H9 (cell line): Measurements from ENCODE around the gene CLK3. TPM values are rescaled to one million over a fixed set of nuclear protein-coding genes. Genes with fewer than 3 reads are reported as not detected.

Experiments
- DNase-seq: peaks from one replicate; pipeline ENCODE4 v3.0.0-alpha.2; 2017
- H2AFZ ChIP-seq: one replicate; pipeline ENCODE4 v1.6.1; 2013; ENCODE audit warnings: mild to moderate bottlenecking, low read length, control low read depth, moderate library complexity
- H2AK5ac ChIP-seq: 2 replicates; pipeline ENCODE4 v1.6.1; 2013; ENCODE audit warnings: low read length, control low read depth, mixed read lengths; ENCODE audit not compliant: insufficient read length
- H2BK120ac ChIP-seq: one replicate; pipeline ENCODE4 v1.6.1; 2013; ENCODE audit warnings: low read depth, mild to moderate bottlenecking, low read length, control low read depth, inconsistent platforms; ENCODE audit not compliant: poor library complexity, severe bottlenecking
- H2BK12ac ChIP-seq: 2 replicates; pipeline ENCODE4 v1.6.1; 2013; ENCODE audit warnings: low read length, control low read depth, mixed read lengths, low read depth; ENCODE audit not compliant: insufficient read length
- H2BK15ac ChIP-seq: 2 replicates; pipeline ENCODE4 v1.6.1; 2013; ENCODE audit warnings: low read depth, low read length, control low read depth
- H2BK20ac ChIP-seq: one replicate; pipeline ENCODE4 v1.6.1; 2013; ENCODE audit warnings: low read depth, mild to moderate bottlenecking, low read length, control low read depth, inconsistent platforms; ENCODE audit not compliant: poor library complexity, severe bottlenecking
- H2BK5ac ChIP-seq: 2 replicates; pipeline ENCODE4 v1.6.1; 2013; ENCODE audit warnings: low read length, control low read depth, mixed read lengths; ENCODE audit not compliant: insufficient read length
- H3K14ac ChIP-seq: 2 replicates; pipeline ENCODE4 v1.6.1; 2013; ENCODE audit warnings: low read length, control low read depth; ENCODE audit not compliant: insufficient read depth
- H3K18ac ChIP-seq: 2 replicates; pipeline ENCODE4 v1.6.1; 2013; ENCODE audit warnings: low read depth, mild to moderate bottlenecking, mixed read lengths, low read length, control low read depth; ENCODE audit not compliant: insufficient read length
- H3K23ac ChIP-seq: 2 replicates; pipeline ENCODE4 v1.6.1; 2013; ENCODE audit warnings: low read length, control low read depth, mixed read lengths, low read depth; ENCODE audit not compliant: insufficient read length
- H3K23me2 ChIP-seq: 2 replicates; pipeline ENCODE4 v1.6.1; 2013; ENCODE audit warnings: low read depth, mild to moderate bottlenecking, mixed read lengths, low read length, control low read depth; ENCODE audit not compliant: insufficient read length, poor library complexity, severe bottlenecking
- H3K27ac ChIP-seq: 2 replicates; pipeline ENCODE4 v1.5.1; 2013; ENCODE audit warnings: low read length, control low read depth, mixed read lengths, low read depth; ENCODE audit not compliant: insufficient read length
- H3K27me3 ChIP-seq: 2 replicates; pipeline ENCODE4 v1.6.1; 2013; ENCODE audit warnings: low read length, control low read depth, inconsistent platforms; ENCODE audit not compliant: insufficient read depth
- H3K4ac ChIP-seq: 2 replicates; pipeline ENCODE4 v1.6.1; 2013; ENCODE audit warnings: low read depth, mild to moderate bottlenecking, control low read depth, inconsistent platforms, low read length, moderate library complexity
- H3K4me1 ChIP-seq: 2 replicates; pipeline ENCODE4 v1.6.1; 2013; ENCODE audit warnings: low read length, control low read depth, inconsistent platforms; ENCODE audit not compliant: insufficient read depth
- H3K4me2 ChIP-seq: 2 replicates; pipeline ENCODE4 v1.6.1; 2013; ENCODE audit warnings: low read length, control low read depth, mixed read lengths; ENCODE audit not compliant: insufficient read length, insufficient read depth
- H3K56ac ChIP-seq: 2 replicates; pipeline ENCODE4 v1.6.1; 2013; ENCODE audit warnings: low read depth, mild to moderate bottlenecking, mixed read lengths, low read length, control low read depth; ENCODE audit not compliant: insufficient read length
- H3K79me1 ChIP-seq: 2 replicates; pipeline ENCODE4 v1.6.1; 2013; ENCODE audit warnings: low read depth, mild to moderate bottlenecking, moderate library complexity, low read length, control low read depth, inconsistent platforms; ENCODE audit not compliant: insufficient read depth, poor library complexity, severe bottlenecking
- H3K79me2 ChIP-seq: 2 replicates; pipeline ENCODE4 v1.6.1; 2013; ENCODE audit warnings: low read length, control low read depth, inconsistent platforms; ENCODE audit not compliant: insufficient read depth
- H3K9ac ChIP-seq: 2 replicates; pipeline ENCODE4 v1.6.1; 2013; ENCODE audit warnings: low read length, control low read depth, mixed read lengths; ENCODE audit not compliant: insufficient read length; ENCODE audit errors: extremely low read depth
- H3K9me3 ChIP-seq: one replicate; pipeline ENCODE4 v1.6.1; 2013; ENCODE audit warnings: low read depth, low read length, inconsistent platforms; ENCODE audit not compliant: control insufficient read depth
- H3T11ph ChIP-seq: one replicate; pipeline ENCODE4 v1.6.1; 2013; ENCODE audit warnings: mild to moderate bottlenecking, low read length, control low read depth, inconsistent platforms
- H4K20me1 ChIP-seq: one replicate; pipeline ENCODE4 v1.6.1; 2013; ENCODE audit not compliant: control insufficient read depth, insufficient read length, insufficient read depth
- H4K5ac ChIP-seq: 2 replicates; pipeline ENCODE4 v1.6.1; 2013; ENCODE audit warnings: low read depth, mild to moderate bottlenecking, mixed read lengths, low read length, control low read depth; ENCODE audit not compliant: insufficient read length
- H4K8ac ChIP-seq: replicated peaks from 2 replicates; pipeline ENCODE4 v1.6.1; 2013; ENCODE audit warnings: low read length, control low read depth, mixed read lengths, low read depth; ENCODE audit not compliant: insufficient read length
- H4K91ac ChIP-seq: 2 replicates; pipeline ENCODE4 v1.6.1; 2013; ENCODE audit warnings: low read depth, mild to moderate bottlenecking, moderate library complexity, mixed read lengths, low read length, control low read depth; ENCODE audit not compliant: insufficient read length
- H3K27ac Mint-ChIP-seq, 3 experiments: 2 replicates in 2 of 3; 3 replicates in 1 of 3; pipeline ENCODE4 v1.8.0; 2020 to 2021; ENCODE audit warnings: mixed read lengths in 3 of 3, mild to moderate bottlenecking in 1 of 3, moderate library complexity in 1 of 3
- H3K27me3 Mint-ChIP-seq: 2 replicates; pipeline ENCODE4 v1.8.0; 2021; ENCODE audit warnings: low read depth, mild to moderate bottlenecking, moderate library complexity, mixed read lengths
- H3K36me3 Mint-ChIP-seq, 3 experiments: 2 replicates in 2 of 3; 3 replicates in 1 of 3; pipeline ENCODE4 v1.8.0; 2020 to 2021; ENCODE audit warnings: low read depth in 3 of 3, mixed read lengths in 3 of 3; ENCODE audit not compliant: insufficient read depth in 1 of 3
- H3K4me1 Mint-ChIP-seq, 2 experiments: 2 replicates each; pipeline ENCODE4 v1.8.0; 2020; ENCODE audit warnings: mixed read lengths in 2 of 2
- H3K4me3 Mint-ChIP-seq, 2 experiments: 2 replicates in 1 of 2; 3 replicates in 1 of 2; pipeline ENCODE4 v1.8.0; 2020 to 2021; ENCODE audit warnings: mild to moderate bottlenecking in 2 of 2, mixed read lengths in 2 of 2, moderate library complexity in 1 of 2
- H3K9me3 Mint-ChIP-seq, 2 experiments: 2 replicates in 1 of 2; 3 replicates in 1 of 2; pipeline ENCODE4 v1.8.0; 2020; ENCODE audit warnings: mild to moderate bottlenecking in 2 of 2, mixed read lengths in 2 of 2, moderate library complexity in 1 of 2
- WGBS: extraction: QIAGEN DNeasy Blood & Tissue Kit; methylation state at CpG from one replicate; pipeline ENCODE4 v1.1.7; 2013; ENCODE audit warnings: missing lambda C conversion rate, low lambda C conversion rate, mixed read lengths; ENCODE audit not compliant: insufficient read length; ENCODE audit errors: extremely low coverage; 5-methylcytosine and 5-hydroxymethylcytosine counted together
- total RNA-seq: library from RNA; stranded (reverse); gene quantifications from 2 replicates; pipeline ENCODE4 v1.2.1, GENCODE V29; 2021
- TF ChIP-seq, protein P1 (sequence below): fragments of 200-600 bp; sonication (generic); conservative IDR thresholded peaks from 3 replicates; pipeline ENCODE4 v1.8.0; 2021; ENCODE audit warnings: antibody characterized with exemption, mild to moderate bottlenecking

Gene CLK3
- total RNA-seq, 1 experiment from 2014 or later, result 40.8 TPM

GRCh38 chr15:74605795-74606150 is 9.9 kb upstream of the CLK3 start:
- no peak overlapping the region for H3K18ac ChIP-seq
- no peaks in the 10 kb centered on the region for H3K4me1 ChIP-seq
- no peak overlapping the region for H4K8ac ChIP-seq
- Mint-ChIP-seq H3K36me3 (no peaks in the 10 kb centered on the region; a peak in 1 of 7 replicates), H3K27me3 (peaks cover 22% of the 10 kb centered on the region), H3K4me3 (no peak overlapping the region), H3K27ac (no peak overlapping the region), H3K4me1 (peaks cover 2% of the 10 kb centered on the region in 2 experiments; a peak in 1 of 4 replicates), H3K9me3 (no peaks in the 10 kb centered on the region)
- no peak overlapping the region for H3T11ph ChIP-seq
- no peak overlapping the region for H4K5ac ChIP-seq
- no peaks in the 10 kb centered on the region for H3K9me3 ChIP-seq
- TF ChIP-seq, protein P1, sequence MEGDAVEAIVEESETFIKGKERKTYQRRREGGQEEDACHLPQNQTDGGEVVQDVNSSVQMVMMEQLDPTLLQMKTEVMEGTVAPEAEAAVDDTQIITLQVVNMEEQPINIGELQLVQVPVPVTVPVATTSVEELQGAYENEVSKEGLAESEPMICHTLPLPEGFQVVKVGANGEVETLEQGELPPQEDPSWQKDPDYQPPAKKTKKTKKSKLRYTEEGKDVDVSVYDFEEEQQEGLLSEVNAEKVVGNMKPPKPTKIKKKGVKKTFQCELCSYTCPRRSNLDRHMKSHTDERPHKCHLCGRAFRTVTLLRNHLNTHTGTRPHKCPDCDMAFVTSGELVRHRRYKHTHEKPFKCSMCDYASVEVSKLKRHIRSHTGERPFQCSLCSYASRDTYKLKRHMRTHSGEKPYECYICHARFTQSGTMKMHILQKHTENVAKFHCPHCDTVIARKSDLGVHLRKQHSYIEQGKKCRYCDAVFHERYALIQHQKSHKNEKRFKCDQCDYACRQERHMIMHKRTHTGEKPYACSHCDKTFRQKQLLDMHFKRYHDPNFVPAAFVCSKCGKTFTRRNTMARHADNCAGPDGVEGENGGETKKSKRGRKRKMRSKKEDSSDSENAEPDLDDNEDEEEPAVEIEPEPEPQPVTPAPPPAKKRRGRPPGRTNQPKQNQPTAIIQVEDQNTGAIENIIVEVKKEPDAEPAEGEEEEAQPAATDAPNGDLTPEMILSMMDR, result no peak
- H2BK15ac ChIP-seq, result no peak overlapping the region
- no peak overlapping the region for H3K27ac ChIP-seq
- DNase-seq, result no peak
- H3K4ac ChIP-seq, result no peak overlapping the region
- no peak overlapping the region for H4K91ac ChIP-seq
- H2AFZ ChIP-seq, result no peak overlapping the region
- no peak overlapping the region for H2BK120ac ChIP-seq
- H2BK12ac ChIP-seq, result no peak overlapping the region
- no peak overlapping the region for H2BK5ac ChIP-seq
- H3K79me1 ChIP-seq, result no peaks in the 10 kb centered on the region
- H2BK20ac ChIP-seq, result no peak overlapping the region
- no peak overlapping the region for H3K14ac ChIP-seq
- no CpG with 5 or more reads among the region's 1 CpG for WGBS
- no peaks in the 10 kb centered on the region for H3K23me2 ChIP-seq
- H4K20me1 ChIP-seq, result no peaks in the 10 kb centered on the region
- no peaks in the 10 kb centered on the region for H3K27me3 ChIP-seq
- no peak overlapping the region for H2AK5ac ChIP-seq
- H3K23ac ChIP-seq, result no peak overlapping the region
- H3K9ac ChIP-seq, result no peak overlapping the region
- H3K79me2 ChIP-seq, result no peaks in the 10 kb centered on the region
- H3K56ac ChIP-seq, result no peak overlapping the region
- H3K4me2 ChIP-seq, result no peak overlapping the region
